H9 (cell line): ENCODE measurements around the gene CD9. TPM values are rescaled to one million over a fixed set of nuclear protein-coding genes. Genes with fewer than 3 reads are reported as not detected.

Experiments
- DNase-seq: peaks from one replicate; pipeline ENCODE4 v3.0.0-alpha.2; 2017
- H2AFZ ChIP-seq: one replicate; pipeline ENCODE4 v1.6.1; 2013; ENCODE audit warnings: mild to moderate bottlenecking, low read length, control low read depth, moderate library complexity
- H2AK5ac ChIP-seq: 2 replicates; pipeline ENCODE4 v1.6.1; 2013; ENCODE audit warnings: low read length, control low read depth, mixed read lengths; ENCODE audit not compliant: insufficient read length
- H2BK120ac ChIP-seq: one replicate; pipeline ENCODE4 v1.6.1; 2013; ENCODE audit warnings: low read depth, mild to moderate bottlenecking, low read length, control low read depth, inconsistent platforms; ENCODE audit not compliant: poor library complexity, severe bottlenecking
- H2BK12ac ChIP-seq: 2 replicates; pipeline ENCODE4 v1.6.1; 2013; ENCODE audit warnings: low read length, control low read depth, mixed read lengths, low read depth; ENCODE audit not compliant: insufficient read length
- H2BK15ac ChIP-seq: 2 replicates; pipeline ENCODE4 v1.6.1; 2013; ENCODE audit warnings: low read depth, low read length, control low read depth
- H2BK20ac ChIP-seq: one replicate; pipeline ENCODE4 v1.6.1; 2013; ENCODE audit warnings: low read depth, mild to moderate bottlenecking, low read length, control low read depth, inconsistent platforms; ENCODE audit not compliant: poor library complexity, severe bottlenecking
- H2BK5ac ChIP-seq: 2 replicates; pipeline ENCODE4 v1.6.1; 2013; ENCODE audit warnings: low read length, control low read depth, mixed read lengths; ENCODE audit not compliant: insufficient read length
- H3K14ac ChIP-seq: 2 replicates; pipeline ENCODE4 v1.6.1; 2013; ENCODE audit warnings: low read length, control low read depth; ENCODE audit not compliant: insufficient read depth
- H3K18ac ChIP-seq: 2 replicates; pipeline ENCODE4 v1.6.1; 2013; ENCODE audit warnings: low read depth, mild to moderate bottlenecking, mixed read lengths, low read length, control low read depth; ENCODE audit not compliant: insufficient read length
- H3K23ac ChIP-seq: 2 replicates; pipeline ENCODE4 v1.6.1; 2013; ENCODE audit warnings: low read length, control low read depth, mixed read lengths, low read depth; ENCODE audit not compliant: insufficient read length
- H3K23me2 ChIP-seq: 2 replicates; pipeline ENCODE4 v1.6.1; 2013; ENCODE audit warnings: low read depth, mild to moderate bottlenecking, mixed read lengths, low read length, control low read depth; ENCODE audit not compliant: insufficient read length, poor library complexity, severe bottlenecking
- H3K27ac ChIP-seq: 2 replicates; pipeline ENCODE4 v1.5.1; 2013; ENCODE audit warnings: low read length, control low read depth, mixed read lengths, low read depth; ENCODE audit not compliant: insufficient read length
- H3K27me3 ChIP-seq: 2 replicates; pipeline ENCODE4 v1.6.1; 2013; ENCODE audit warnings: low read length, control low read depth, inconsistent platforms; ENCODE audit not compliant: insufficient read depth
- H3K4ac ChIP-seq: 2 replicates; pipeline ENCODE4 v1.6.1; 2013; ENCODE audit warnings: low read depth, mild to moderate bottlenecking, control low read depth, inconsistent platforms, low read length, moderate library complexity
- H3K4me1 ChIP-seq: 2 replicates; pipeline ENCODE4 v1.6.1; 2013; ENCODE audit warnings: low read length, control low read depth, inconsistent platforms; ENCODE audit not compliant: insufficient read depth
- H3K4me2 ChIP-seq: 2 replicates; pipeline ENCODE4 v1.6.1; 2013; ENCODE audit warnings: low read length, control low read depth, mixed read lengths; ENCODE audit not compliant: insufficient read length, insufficient read depth
- H3K56ac ChIP-seq: 2 replicates; pipeline ENCODE4 v1.6.1; 2013; ENCODE audit warnings: low read depth, mild to moderate bottlenecking, mixed read lengths, low read length, control low read depth; ENCODE audit not compliant: insufficient read length
- H3K79me1 ChIP-seq: 2 replicates; pipeline ENCODE4 v1.6.1; 2013; ENCODE audit warnings: low read depth, mild to moderate bottlenecking, moderate library complexity, low read length, control low read depth, inconsistent platforms; ENCODE audit not compliant: insufficient read depth, poor library complexity, severe bottlenecking
- H3K79me2 ChIP-seq: 2 replicates; pipeline ENCODE4 v1.6.1; 2013; ENCODE audit warnings: low read length, control low read depth, inconsistent platforms; ENCODE audit not compliant: insufficient read depth
- H3K9ac ChIP-seq: 2 replicates; pipeline ENCODE4 v1.6.1; 2013; ENCODE audit warnings: low read length, control low read depth, mixed read lengths; ENCODE audit not compliant: insufficient read length; ENCODE audit errors: extremely low read depth
- H3K9me3 ChIP-seq: one replicate; pipeline ENCODE4 v1.6.1; 2013; ENCODE audit warnings: low read depth, low read length, inconsistent platforms; ENCODE audit not compliant: control insufficient read depth
- H3T11ph ChIP-seq: one replicate; pipeline ENCODE4 v1.6.1; 2013; ENCODE audit warnings: mild to moderate bottlenecking, low read length, control low read depth, inconsistent platforms
- H4K20me1 ChIP-seq: one replicate; pipeline ENCODE4 v1.6.1; 2013; ENCODE audit not compliant: control insufficient read depth, insufficient read length, insufficient read depth
- H4K5ac ChIP-seq: 2 replicates; pipeline ENCODE4 v1.6.1; 2013; ENCODE audit warnings: low read depth, mild to moderate bottlenecking, mixed read lengths, low read length, control low read depth; ENCODE audit not compliant: insufficient read length
- H4K8ac ChIP-seq: replicated peaks from 2 replicates; pipeline ENCODE4 v1.6.1; 2013; ENCODE audit warnings: low read length, control low read depth, mixed read lengths, low read depth; ENCODE audit not compliant: insufficient read length
- H4K91ac ChIP-seq: 2 replicates; pipeline ENCODE4 v1.6.1; 2013; ENCODE audit warnings: low read depth, mild to moderate bottlenecking, moderate library complexity, mixed read lengths, low read length, control low read depth; ENCODE audit not compliant: insufficient read length
- H3K27ac Mint-ChIP-seq, 3 experiments: 2 replicates in 2 of 3; 3 replicates in 1 of 3; pipeline ENCODE4 v1.8.0; 2020 to 2021; ENCODE audit warnings: mixed read lengths in 3 of 3, mild to moderate bottlenecking in 1 of 3, moderate library complexity in 1 of 3
- H3K27me3 Mint-ChIP-seq: 2 replicates; pipeline ENCODE4 v1.8.0; 2021; ENCODE audit warnings: low read depth, mild to moderate bottlenecking, moderate library complexity, mixed read lengths
- H3K36me3 Mint-ChIP-seq, 3 experiments: 2 replicates in 2 of 3; 3 replicates in 1 of 3; pipeline ENCODE4 v1.8.0; 2020 to 2021; ENCODE audit warnings: low read depth in 3 of 3, mixed read lengths in 3 of 3; ENCODE audit not compliant: insufficient read depth in 1 of 3
- H3K4me1 Mint-ChIP-seq, 2 experiments: 2 replicates each; pipeline ENCODE4 v1.8.0; 2020; ENCODE audit warnings: mixed read lengths in 2 of 2
- H3K4me3 Mint-ChIP-seq, 2 experiments: 2 replicates in 1 of 2; 3 replicates in 1 of 2; pipeline ENCODE4 v1.8.0; 2020 to 2021; ENCODE audit warnings: mild to moderate bottlenecking in 2 of 2, mixed read lengths in 2 of 2, moderate library complexity in 1 of 2
- H3K9me3 Mint-ChIP-seq, 2 experiments: 2 replicates in 1 of 2; 3 replicates in 1 of 2; pipeline ENCODE4 v1.8.0; 2020; ENCODE audit warnings: mild to moderate bottlenecking in 2 of 2, mixed read lengths in 2 of 2, moderate library complexity in 1 of 2
- CTCF ChIP-seq: fragments of 200-600 bp; sonication (generic); conservative IDR thresholded peaks from 3 replicates; pipeline ENCODE4 v1.8.0; 2021; ENCODE audit warnings: antibody characterized with exemption, mild to moderate bottlenecking
- WGBS: extraction: QIAGEN DNeasy Blood & Tissue Kit; methylation state at CpG from one replicate; pipeline ENCODE4 v1.1.7; 2013; ENCODE audit warnings: missing lambda C conversion rate, low lambda C conversion rate, mixed read lengths; ENCODE audit not compliant: insufficient read length; ENCODE audit errors: extremely low coverage; 5-methylcytosine and 5-hydroxymethylcytosine counted together
- total RNA-seq: library from RNA; stranded (reverse); gene quantifications from 2 replicates; pipeline ENCODE4 v1.2.1, GENCODE V29; 2021

Gene CD9
- total RNA-seq, 1 experiment from 2014 or later = 132 TPM

- Histone ChIP-seq H4K20me1 (no peaks in the 10 kb centered on the region), H2BK20ac (no peak overlapping the region), H3K4me1 (peaks cover 15% of the 10 kb centered on the region), H3K18ac (no peak overlapping the region), H3K27ac (no peak overlapping the region), H2BK12ac (no peak overlapping the region), H2BK120ac (no peak overlapping the region), H3K79me2 (peaks cover 19% of the 10 kb centered on the region; the same call in 1 of the 2 replicates), H2AK5ac (no peak overlapping the region), H2BK5ac (no peak overlapping the region), H3K23me2 (no peaks in the 10 kb centered on the region), H3K4me2 (no peak overlapping the region), H3K14ac (no peak overlapping the region), H3K79me1 (peaks cover 3% of the 10 kb centered on the region), H3K9me3 (no peaks in the 10 kb centered on the region), H2BK15ac (no peak overlapping the region), H4K5ac (no peak overlapping the region), H4K8ac (no peak overlapping the region), H3K4ac (no peak overlapping the region), H2AFZ (no peak overlapping the region), H3K9ac (no peak overlapping the region), H3K56ac (no peak overlapping the region), H3K27me3 (no peaks in the 10 kb centered on the region), H3K23ac (no peak overlapping the region), H3T11ph (no peak overlapping the region), H4K91ac (no peak overlapping the region)
- Mint-ChIP-seq H3K4me1 (peaks cover 31 to 40% of the 10 kb centered on the region in 2 experiments), H3K4me3 (no peak overlapping the region), H3K27me3 (no peaks in the 10 kb centered on the region; the same call in 1 of the 2 replicates), H3K27ac (peak overlapping the region; percentile 49 to 63 (median 52); a peak in 3 of 7 replicates), H3K9me3 (no peaks in the 10 kb centered on the region), H3K36me3 (peaks cover 18 to 60% (median 28%) of the 10 kb centered on the region in 3 experiments; a peak in 5 of 7 replicates)
- DNase-seq = no peak
- no CpG with 5 or more reads among the region's 12 CpGs for WGBS
- TF ChIP-seq CTCF = no peak
Observed at GRCh38 chr12:6222078-6222654, 22.0 kb downstream of the CD9 start.
